K562 (cell line): ENCODE results near the gene FGFRL1. TPM values are rescaled to one million over a fixed set of nuclear protein-coding genes. Genes with fewer than 3 reads are reported as not detected.
A peak's percentile ranks its signal among the peaks of the same experiment; 100 is the strongest.

Experiments
- ATAC-seq: fragments of 200-7000 bp; cut with Tn5 transposase; 3 replicates; pipeline ENCODE4 v1.9.1; 2020; ENCODE audit warnings: moderate library complexity
- BruUV-seq: library from RNA; stranded (reverse); fragments of 400-500 nt; replicated peaks from 2 replicates; lab custom pipeline; 2021; lab: Mats Ljungman, UMichigan
- CTCF ChIA-PET: fragments of 300-600 bp; formaldehyde crosslinking; extraction: SDS; loops from one replicate; lab custom pipeline; 2021; ENCODE audit warnings: low intra/inter-chr PET ratio; lab: Yijun Ruan, JAX
- POLR2A ChIA-PET: fragments of 300-600, 350-650 bp; sonication (Branson Sonifier 250); formaldehyde crosslinking; extraction: SDS; loops from one replicate; lab custom pipeline; 2021; ENCODE audit warnings: antibody characterized with exemption, inconsistent platforms; lab: Yijun Ruan, JAX
- DNase-seq, 4 experiments: peaks; one replicate each; pipeline versions ENCODE4 v3.0.0 to v3.0.0-alpha.2; 2011 to 2018; ENCODE audit warnings: low spot score in 3 of 4, mixed read lengths in 3 of 4; ENCODE audit errors: extremely low read depth in 1 of 4
- FAIRE-seq: peaks from 2 replicates; lab custom pipeline; 2011; peaks lifted over from hg19 to GRCh38; lab: Jason Lieb, UNC
- H2AFZ ChIP-seq: 2 replicates; pipeline ENCODE4 v1.6.0; 2011; ENCODE audit warnings: low read depth, low read length, control low read depth, inconsistent platforms
- H3K27ac ChIP-seq: fragments of 200-600 bp; 3 replicates; pipeline ENCODE4 v1.8.0; 2011; ENCODE audit warnings: low read depth, mild to moderate bottlenecking, control low read depth, inconsistent platforms, low read length, moderate library complexity, mixed read lengths; ENCODE audit errors: extremely low read depth
- H3K27me3 ChIP-seq, 2 experiments: fragments of 300-600 bp in 1 of 2; 2 replicates in 1 of 2; 3 replicates in 1 of 2; pipeline versions ENCODE4 v1.6.0 to v1.8.0; 2011; ENCODE audit warnings: inconsistent platforms in 2 of 2, low read length in 2 of 2, mild to moderate bottlenecking in 1 of 2, mixed read lengths in 1 of 2, moderate library complexity in 1 of 2; ENCODE audit not compliant: control insufficient read depth in 2 of 2, insufficient read depth in 2 of 2
- H3K36me3 ChIP-seq: fragments of 300-600 bp; 3 replicates; pipeline ENCODE4 v1.8.0; 2011; ENCODE audit warnings: mild to moderate bottlenecking, low read length, inconsistent platforms; ENCODE audit not compliant: control insufficient read depth, insufficient read depth
- H3K4me1 ChIP-seq, 2 experiments: fragments of 200-600 bp in 1 of 2; replicated peaks in 1 of 2; 2 replicates in 1 of 2; 3 replicates in 1 of 2; pipeline versions ENCODE4 v1.5.1 to v1.8.0; 2011; ENCODE audit warnings: inconsistent platforms in 2 of 2, low read length in 2 of 2, mild to moderate bottlenecking in 1 of 2, mixed read lengths in 1 of 2, moderate library complexity in 1 of 2; ENCODE audit not compliant: control insufficient read depth in 2 of 2, insufficient read depth in 2 of 2
- H3K4me2 ChIP-seq: 2 replicates; pipeline ENCODE4 v1.6.1; 2011; ENCODE audit warnings: low read length, control low read depth, inconsistent platforms, mixed read lengths; ENCODE audit not compliant: insufficient read depth
- H3K4me3 ChIP-seq: fragments of 200-600 bp; sonication (generic), shearing (Covaris generic); 2 replicates; pipeline ENCODE4 v1.5.1; 2016; ENCODE audit warnings: control low read depth, inconsistent platforms
- H3K79me2 ChIP-seq: fragments of 200-600 bp; 3 replicates; pipeline ENCODE4 v1.8.0; 2011; ENCODE audit warnings: low read length, inconsistent platforms; ENCODE audit not compliant: control insufficient read depth, insufficient read depth
- H3K9ac ChIP-seq, 2 experiments: 2 replicates each; pipeline versions ENCODE4 v1.6.0 to v1.6.1; 2011; ENCODE audit warnings: low read depth in 2 of 2, low read length in 2 of 2, control low read depth in 1 of 2, inconsistent platforms in 1 of 2, mild to moderate bottlenecking in 1 of 2, mixed read lengths in 1 of 2; ENCODE audit not compliant: insufficient read depth in 1 of 2
- H3K9me1 ChIP-seq: one replicate; pipeline ENCODE4 v1.6.0; 2011; ENCODE audit warnings: inconsistent platforms, mild to moderate bottlenecking, low read length, moderate library complexity; ENCODE audit not compliant: control insufficient read depth, insufficient read depth
- H3K9me3 ChIP-seq: replicated peaks from 2 replicates; pipeline ENCODE4 v1.5.1; 2011; ENCODE audit warnings: low read depth, low read length, inconsistent platforms; ENCODE audit not compliant: control insufficient read depth, insufficient read depth
- H4K20me1 ChIP-seq: replicated peaks from 2 replicates; pipeline ENCODE4 v1.6.1; 2011; ENCODE audit warnings: low read length, inconsistent platforms, mixed read lengths; ENCODE audit not compliant: control insufficient read depth, insufficient read depth
- HNRNPL ChIP-seq: fragments of 200-400 bp; formaldehyde crosslinking; IDR thresholded peaks from 2 replicates; pipeline ENCODE4 v1.6.1; 2017; ENCODE audit warnings: low read depth, mild to moderate bottlenecking, low read length
- SREBF2 ChIP-seq: sonication (generic); formaldehyde crosslinking; IDR thresholded peaks from 2 replicates; pipeline ENCODE4 v1.4.0; 2020; ENCODE audit warnings: mild to moderate bottlenecking, missing genetic modification reagents
- ZBTB9 ChIP-seq: fragments of 450-650 bp; formaldehyde crosslinking; IDR thresholded peaks from 2 replicates; pipeline ENCODE4 v1.4.0; 2020; ENCODE audit warnings: mild to moderate bottlenecking, moderate library complexity
- WGBS: fragments of 100-300 bp; shearing (Covaris generic); methylation state at CpG from one replicate; pipeline ENCODE4 v1.1.6; 2016; ENCODE audit warnings: low coverage, mixed read lengths; ENCODE audit not compliant: insufficient coverage; ENCODE audit errors: missing lambda C conversion rate; 5-methylcytosine and 5-hydroxymethylcytosine counted together
- in situ Hi-C: fragments of 300-500 bp; cut with MboI; formaldehyde crosslinking; loops from 4 replicates; pipeline ENCODE4 v1.15.0; 2018; ENCODE audit warnings: inconsistent platforms, mixed read lengths
- intact Hi-C: fragments of 100-400 bp; cut with micrococcal nuclease; formaldehyde crosslinking; loops from 2 replicates; pipeline ENCODE4 v1.14.2; 2022
- polyA plus RNA-seq, 8 experiments: library from polyadenylated mRNA; depleted of rRNA in 4 of 8; stranded (reverse) in 5 of 8; unstranded in 3 of 8; fragments of >200 nt; fragmentation: Nextera tagmentation in 2 of 8; fragmentation: Illumina TruSeq in 1 of 8; extraction: Ambion mirVana in 2 of 8; extraction: Trizol in 1 of 8; gene quantifications; 2 replicates each; pipeline versions ENCODE4 v1.2.1 to v1.2.3, GENCODE V29; 2011 to 2014; ENCODE audit warnings: inconsistent platforms in 1 of 8, missing spikeins in 1 of 8
- total RNA-seq, 7 experiments: library from RNA; depleted of rRNA in 6 of 7; stranded (reverse); fragments of >200 nt in 6 of 7; fragmentation: Illumina TruSeq in 2 of 7; extraction: Trizol in 2 of 7; gene quantifications; 2 replicates each; pipeline versions ENCODE4 v1.2.1 to v1.2.3, GENCODE V29; 2011 to 2021; ENCODE audit warnings: low replicate concordance in 1 of 7
- TF ChIP-seq, protein P1 (sequence below): sonication (generic); formaldehyde crosslinking; IDR thresholded peaks from 2 replicates; pipeline ENCODE4 v1.8.1; 2023; ENCODE audit warnings: mild to moderate bottlenecking, missing genetic modification reagents

Gene FGFRL1
- total and polyA plus RNA-seq, 9 of the 15 experiments (the other 6 are each of a cell fraction or from before 2014, with no cell fraction given): 0.34 to 49.9 (median 14.6) TPM

DNA sequence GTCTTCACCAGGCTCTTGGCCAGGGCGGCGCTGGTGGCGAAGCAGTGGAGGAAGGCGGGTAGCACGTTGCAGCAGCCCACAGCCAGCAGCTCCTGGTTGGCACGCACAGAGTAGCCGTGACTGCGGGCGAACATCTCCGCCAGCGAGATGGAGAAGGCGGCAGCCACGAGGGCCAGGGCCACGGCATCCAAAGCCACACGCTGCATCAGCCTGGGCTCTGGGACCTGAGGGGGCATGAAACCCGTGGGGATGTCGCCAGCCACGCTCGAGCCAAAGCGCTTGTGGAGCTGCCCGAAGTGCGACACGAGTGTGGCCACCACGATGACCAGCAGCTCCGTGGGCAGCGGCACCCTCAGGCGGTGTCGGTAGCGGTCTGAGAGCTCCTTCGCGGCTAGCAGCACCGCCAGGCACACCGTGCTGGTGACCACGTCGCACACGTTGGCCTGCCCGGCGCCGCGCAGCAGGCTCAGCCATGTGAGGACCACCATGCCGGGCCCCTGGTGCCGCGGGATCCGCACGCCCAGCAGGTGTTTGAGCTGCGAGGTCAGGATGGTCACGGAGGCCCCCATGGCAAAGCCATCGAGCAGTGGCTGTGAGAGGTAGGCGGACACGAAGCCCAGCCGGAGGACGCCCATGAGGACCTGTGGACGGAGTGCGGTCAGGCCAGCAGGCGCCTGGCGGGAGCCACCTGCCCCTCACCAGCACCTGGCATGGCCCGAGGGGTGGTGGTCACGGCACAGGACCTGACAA lies 21.5 kb upstream of the FGFRL1 start:
- no peak for DNase-seq
- Histone ChIP-seq H3K36me3 (peaks cover 22% of the 10 kb centered on the region; the same call in 1 of the 3 replicates), H3K9me3 (no peaks in the 10 kb centered on the region; the same call in 1 of the 2 replicates), H3K4me2 (no peak overlapping the region), H3K9me1 (no peaks in the 10 kb centered on the region), H3K27me3 (no peaks in the 10 kb centered on the region), H2AFZ (no peak overlapping the region), H3K4me1 (peaks cover 38 to 89% of the 10 kb centered on the region in 2 experiments), H3K79me2 (peaks cover 33% of the 10 kb centered on the region), H3K4me3 (no peak overlapping the region), H3K9ac (no peak overlapping the region), H4K20me1 (no peaks in the 10 kb centered on the region), H3K27ac (no peak overlapping the region)
- BruUV-seq: no TSS peak
- ChIA-PET CTCF (no interaction called here), POLR2A (interaction anchor here (0.6 to 0.9 kb wide), 2 partner anchors 88 to 109 kb away, joined by 4 to 5 read pairs; no protein-coding TSS in a partner anchor)
- intact Hi-C loops (loop anchor here (5.0 to 10.0 kb wide), 5 partner anchors 55 to 305 kb away; partner anchors contain the start of gene SLC49A3), in situ Hi-C loops (no loop called here)
- TF ChIP-seq, protein P1, sequence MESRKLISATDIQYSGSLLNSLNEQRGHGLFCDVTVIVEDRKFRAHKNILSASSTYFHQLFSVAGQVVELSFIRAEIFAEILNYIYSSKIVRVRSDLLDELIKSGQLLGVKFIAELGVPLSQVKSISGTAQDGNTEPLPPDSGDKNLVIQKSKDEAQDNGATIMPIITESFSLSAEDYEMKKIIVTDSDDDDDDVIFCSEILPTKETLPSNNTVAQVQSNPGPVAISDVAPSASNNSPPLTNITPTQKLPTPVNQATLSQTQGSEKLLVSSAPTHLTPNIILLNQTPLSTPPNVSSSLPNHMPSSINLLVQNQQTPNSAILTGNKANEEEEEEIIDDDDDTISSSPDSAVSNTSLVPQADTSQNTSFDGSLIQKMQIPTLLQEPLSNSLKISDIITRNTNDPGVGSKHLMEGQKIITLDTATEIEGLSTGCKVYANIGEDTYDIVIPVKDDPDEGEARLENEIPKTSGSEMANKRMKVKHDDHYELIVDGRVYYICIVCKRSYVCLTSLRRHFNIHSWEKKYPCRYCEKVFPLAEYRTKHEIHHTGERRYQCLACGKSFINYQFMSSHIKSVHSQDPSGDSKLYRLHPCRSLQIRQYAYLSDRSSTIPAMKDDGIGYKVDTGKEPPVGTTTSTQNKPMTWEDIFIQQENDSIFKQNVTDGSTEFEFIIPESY: peak; percentile 78
- TF ChIP-seq SREBF2 (CRISPR knock-in tag) (no peak), HNRNPL (peak; percentile 47), ZBTB9 (peak; percentile 83)
- FAIRE-seq: no peak
- whole genome bisulfite sequencing: 94% methylated on average over 30 of the region's 58 CpGs
- no peak for ATAC-seq
